NCI-H1105 treated with DMSO at 0.1 percent for 48 hours (cell line): ENCODE results near the gene CACNA2D3.

Source experiments
- DNase-seq: peaks from one replicate; lab custom pipeline; 2025; lab: John Stamatoyannopoulos, UW

The CACNA2D3 gene

DNA sequence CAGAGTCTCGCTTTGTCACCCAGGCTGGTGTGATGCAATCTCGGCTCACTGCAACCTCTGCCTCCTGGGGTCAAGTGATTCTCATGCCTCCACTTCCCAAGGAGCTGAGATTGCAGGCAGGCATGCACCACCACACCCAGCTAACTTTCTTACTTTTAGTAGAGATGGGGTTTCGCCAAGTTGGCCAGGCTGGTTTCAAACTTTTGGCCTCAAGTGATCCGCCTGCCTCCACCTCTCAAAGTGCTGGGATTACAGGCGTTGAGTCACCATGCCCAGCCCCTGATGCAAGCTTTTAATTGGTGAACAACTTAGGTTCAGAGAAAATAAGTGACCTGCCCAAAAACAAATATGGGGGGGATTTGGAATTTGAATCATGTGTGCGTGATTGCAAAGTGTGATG is 559.4 kb downstream of the CACNA2D3 start:
- no peak for DNase-seq

DNA sequence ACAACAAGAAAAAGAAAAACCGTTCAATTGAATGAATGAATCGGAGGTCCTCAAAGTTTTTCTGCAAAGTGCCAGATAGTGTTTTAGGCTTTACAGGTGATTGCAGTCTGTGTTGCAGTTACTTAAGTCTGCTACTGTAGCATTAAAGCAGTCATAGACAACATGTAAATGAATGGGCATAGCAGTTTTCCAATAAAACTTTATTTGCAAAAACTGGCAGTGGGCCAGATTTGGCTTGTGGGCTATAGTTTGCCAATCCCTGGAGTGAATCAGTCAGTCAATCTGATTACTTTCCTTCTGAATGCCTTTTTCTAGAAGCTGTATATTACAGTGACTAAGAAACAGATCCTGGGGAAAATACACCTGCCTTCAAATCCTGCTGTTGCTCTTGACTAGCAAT is 562.9 kb downstream of the CACNA2D3 start:
- no peak for DNase-seq

DNA sequence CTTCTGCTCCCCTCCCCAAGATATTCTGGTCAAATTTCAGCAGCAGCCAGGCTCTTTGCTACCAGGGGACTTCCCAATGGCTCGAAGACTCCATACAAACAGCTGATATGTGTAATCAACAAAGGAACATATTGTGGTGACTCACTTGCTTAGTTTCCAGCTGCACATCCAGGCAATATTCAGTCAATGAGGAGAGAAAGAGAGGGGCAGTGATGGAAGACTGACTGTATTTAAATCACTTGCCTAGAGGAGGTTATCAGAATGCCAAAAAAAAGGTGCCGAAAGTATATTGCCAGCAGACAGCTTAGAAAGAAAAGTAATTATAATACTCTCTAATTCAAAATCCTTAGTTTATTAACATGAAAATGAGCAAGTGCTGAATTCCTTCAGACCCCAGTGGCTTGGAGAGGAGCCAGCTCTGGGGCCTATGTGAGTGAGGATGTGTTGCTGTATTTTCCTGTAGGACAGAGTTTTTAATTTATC is 569.0 kb downstream of the CACNA2D3 start:
- DNase-seq = no peak

DNA sequence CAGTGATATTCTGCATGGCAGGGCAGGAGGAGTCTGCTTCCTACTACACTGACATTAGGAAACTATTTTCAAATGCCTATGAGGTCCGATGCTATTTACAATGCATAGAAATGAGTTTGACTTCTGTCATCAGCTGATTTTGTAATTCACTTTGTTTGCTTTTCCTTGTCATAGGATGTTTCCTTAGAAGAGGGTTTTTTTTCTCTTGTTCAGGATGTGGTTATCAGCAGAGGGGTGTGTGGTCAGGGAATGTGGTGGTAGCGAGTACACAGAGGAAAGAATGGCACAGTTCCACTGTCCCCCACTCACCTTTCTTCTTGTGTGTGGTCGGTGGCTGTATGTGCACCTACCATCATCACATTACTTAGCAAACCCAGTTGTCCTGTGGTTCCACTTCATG is 574.0 kb downstream of the CACNA2D3 start:
- DNase-seq = no peak

DNA sequence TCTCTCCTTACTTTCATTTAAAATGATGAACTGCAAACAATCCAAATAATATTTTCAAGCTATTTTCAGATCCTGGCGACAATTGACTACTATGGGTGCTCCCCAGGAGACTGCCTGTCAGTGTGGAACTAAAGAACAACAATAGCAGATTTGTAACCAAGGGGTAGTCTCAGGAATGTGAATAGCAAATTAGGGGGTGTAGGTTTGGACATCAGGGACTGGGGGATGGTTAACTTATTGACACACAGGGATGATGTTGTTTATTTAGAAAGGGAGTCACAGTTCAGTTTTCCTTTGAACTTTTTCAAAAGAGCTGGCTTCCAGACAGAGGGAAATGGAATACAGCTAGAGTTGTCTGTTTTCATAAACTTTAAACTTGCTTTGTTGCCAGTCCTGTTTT is 575.7 kb downstream of the CACNA2D3 start:
- no peak for DNase-seq

DNA sequence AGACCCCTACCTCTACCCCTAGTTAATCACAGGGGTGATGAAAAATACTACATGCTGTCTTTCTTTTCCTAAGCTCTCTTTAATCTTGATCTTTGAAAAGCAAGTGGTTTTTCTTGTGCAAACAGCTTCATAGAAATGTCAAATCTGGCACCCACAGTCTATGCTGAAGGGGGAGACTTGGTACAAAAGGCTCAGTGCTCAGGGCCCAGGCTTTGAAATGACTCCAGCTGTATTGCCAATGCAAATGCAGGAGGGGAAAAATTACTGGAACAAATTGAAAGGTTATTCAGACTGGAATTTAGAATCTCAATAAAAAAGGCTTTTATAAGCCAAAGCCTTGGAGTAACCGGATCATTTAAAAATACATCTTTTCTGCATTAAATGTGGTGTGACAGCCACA is 581.6 kb downstream of the CACNA2D3 start:
- no peak for DNase-seq

DNA sequence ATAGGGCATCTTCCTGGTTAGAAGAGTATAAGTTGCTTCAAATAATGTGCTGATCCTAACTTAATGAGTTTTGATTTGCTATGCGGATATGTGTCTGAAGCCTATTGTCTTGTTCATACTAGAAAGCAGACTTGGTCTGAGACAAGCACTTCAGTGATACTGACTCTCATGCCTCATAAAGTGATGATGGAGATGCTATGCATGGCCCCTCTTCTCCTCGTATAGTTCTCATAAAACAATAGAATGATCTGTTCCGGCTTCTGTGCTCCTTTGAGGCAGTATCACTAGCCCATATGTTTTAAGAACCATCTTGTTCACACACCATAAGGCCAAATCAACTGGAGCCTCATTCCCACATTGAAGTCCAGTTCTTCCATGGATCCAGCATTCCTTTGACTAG is 583.4 kb downstream of the CACNA2D3 start:
- DNase-seq = no peak

DNA sequence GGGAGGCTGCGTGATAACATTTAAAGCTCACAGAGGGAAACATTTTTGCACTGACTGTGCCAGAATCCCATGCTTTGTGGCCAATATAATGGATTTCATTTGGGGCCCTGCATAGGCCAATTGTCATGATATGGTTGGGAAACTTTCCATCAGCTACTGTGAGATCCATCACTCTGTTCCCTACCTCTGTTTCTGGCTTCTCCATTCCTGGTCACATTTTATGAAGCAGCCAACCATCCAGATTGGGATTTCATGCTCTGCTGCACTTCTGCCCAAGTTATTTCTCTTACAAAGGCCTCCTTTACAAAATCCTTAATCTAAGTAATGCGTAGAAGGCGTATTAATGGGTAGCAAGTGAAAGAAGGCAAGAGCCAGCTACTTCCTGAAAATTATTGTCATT is 584.4 kb downstream of the CACNA2D3 start:
- no peak for DNase-seq

DNA sequence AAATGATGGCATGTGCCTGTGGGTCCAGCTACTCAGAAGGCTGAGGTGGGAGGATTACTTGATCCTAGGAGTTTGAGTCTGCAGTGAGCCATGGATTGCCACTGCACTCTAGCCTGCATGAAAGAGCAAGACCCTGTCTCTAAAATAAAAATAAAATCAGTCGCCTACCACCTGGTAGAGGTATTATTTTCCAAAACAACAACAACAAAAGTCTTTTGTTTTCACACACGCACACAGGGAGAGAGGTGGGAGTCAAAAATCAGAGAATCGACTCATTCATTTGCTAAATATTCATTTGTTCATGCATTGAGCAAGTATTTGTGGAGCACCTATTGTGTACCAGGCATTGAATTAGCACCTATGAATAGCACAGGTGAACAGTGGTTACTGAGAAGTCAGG is 587.4 kb downstream of the CACNA2D3 start:
- DNase-seq = no peak

DNA sequence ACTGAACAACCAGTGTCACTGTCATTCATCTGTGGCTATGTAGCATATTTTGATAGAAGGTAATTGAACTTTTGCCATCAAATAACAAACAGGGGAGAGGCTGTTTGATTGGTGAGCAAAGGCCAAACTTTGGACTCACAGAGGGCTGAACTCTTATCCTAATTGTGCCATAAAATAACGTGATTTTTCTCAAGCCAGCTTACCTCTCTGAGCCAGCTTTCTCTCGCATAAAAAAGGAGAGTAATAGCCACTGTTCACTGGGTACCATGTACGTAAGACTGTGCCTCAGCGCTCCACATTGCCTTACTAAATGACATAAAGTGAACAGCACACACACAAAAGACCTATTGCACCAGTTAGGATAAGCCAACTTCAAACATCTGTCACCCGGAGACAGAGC is 588.6 kb downstream of the CACNA2D3 start:
- DNase-seq = no peak

DNA sequence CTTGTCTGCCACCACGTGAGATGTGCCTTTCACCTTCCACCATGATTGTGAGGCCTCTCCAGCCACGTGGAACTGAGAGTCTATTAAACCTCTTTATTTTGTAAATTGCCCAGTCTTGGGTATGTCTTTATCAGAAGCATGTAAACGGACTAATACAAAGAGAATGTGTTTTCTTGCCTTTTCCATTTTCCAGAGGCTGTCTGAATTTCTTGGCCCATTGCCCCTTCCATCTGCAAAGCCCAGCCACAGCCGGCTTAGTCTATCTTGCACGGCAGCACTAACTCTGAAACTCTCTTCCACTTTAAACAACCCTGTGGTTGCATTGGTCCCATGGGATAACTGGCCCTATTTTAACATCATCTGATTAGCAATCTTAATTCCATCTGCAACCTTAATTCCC is 590.2 kb downstream of the CACNA2D3 start:
- no peak for DNase-seq

DNA sequence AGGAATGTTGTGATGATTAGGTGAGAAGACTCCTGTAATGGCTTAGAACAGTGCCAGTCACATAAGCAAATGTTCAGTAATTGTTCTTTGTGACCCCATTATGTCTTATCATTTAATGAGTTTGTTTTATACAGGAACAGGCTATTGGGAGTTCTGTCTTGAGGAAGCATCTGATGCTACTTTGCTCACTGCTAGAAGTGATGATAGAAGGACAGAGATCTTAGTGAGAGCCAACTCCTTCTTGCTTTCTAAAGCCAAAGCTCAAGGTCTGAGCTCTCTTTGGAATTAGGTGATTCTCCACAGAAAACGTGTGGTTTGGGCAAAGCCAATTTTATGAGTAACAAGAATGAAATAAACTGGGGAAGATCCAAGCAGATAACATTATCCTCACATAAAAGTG is 590.7 kb downstream of the CACNA2D3 start:
- no peak for DNase-seq

DNA sequence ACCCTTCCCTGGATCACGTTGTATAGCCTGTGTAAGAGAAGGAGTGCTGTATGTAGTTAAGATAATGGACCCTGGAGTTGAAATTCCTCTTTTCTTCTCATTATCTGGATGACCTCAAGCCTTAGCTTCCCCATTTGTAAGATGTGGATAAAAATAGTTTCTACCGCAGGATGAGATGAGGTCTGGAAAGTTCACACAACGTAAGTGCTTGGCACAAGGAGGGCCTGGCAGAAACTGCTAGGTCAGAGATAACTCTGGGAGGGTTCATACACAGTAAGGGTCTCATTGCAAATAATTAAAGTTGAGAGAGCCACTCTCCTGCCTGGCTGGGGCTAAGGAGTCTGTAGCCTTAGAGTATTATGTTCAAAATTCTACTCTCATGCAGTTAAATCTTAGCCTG is 591.1 kb downstream of the CACNA2D3 start:
- no peak for DNase-seq

DNA sequence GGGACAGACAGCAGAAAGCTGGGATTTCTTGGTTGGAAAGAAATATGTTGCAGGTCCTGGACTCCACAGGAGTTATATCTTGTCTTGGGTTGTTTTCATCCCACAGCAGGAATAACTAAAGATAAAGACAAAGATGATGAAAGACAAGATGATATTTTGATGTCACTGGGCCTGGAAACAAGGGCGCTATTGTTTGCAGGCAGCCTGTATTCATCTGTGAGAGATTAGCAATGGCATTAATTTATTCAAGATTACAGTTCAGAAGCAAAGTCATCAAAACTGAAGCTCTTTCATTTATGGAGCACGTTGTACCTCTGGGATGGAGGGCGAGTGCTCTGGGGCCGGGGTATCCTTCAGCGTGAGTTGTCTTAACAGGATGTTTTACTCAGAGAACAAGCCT is 591.7 kb downstream of the CACNA2D3 start:
- DNase-seq = no peak

DNA sequence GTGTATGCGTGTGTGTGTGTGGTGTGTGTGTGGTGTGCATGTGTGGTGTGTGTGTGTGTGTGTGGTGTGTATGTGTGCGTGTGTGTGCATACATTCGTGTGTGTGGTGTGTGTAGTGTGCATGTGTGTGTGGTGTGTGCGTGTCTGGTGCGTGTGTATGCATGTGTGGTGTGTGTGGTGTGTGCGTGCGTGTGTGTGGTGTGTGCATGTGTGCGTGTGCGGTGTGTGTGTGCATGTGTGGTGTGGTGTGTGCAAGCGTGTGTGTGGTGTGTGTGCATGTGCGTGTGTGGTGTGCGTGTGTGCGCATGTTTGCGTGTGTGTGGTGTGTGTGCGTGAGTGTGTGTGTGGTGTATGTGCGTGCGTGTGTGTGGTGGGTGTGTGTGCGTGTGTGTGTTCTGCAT is 595.2 kb downstream of the CACNA2D3 start:
- no peak for DNase-seq

DNA sequence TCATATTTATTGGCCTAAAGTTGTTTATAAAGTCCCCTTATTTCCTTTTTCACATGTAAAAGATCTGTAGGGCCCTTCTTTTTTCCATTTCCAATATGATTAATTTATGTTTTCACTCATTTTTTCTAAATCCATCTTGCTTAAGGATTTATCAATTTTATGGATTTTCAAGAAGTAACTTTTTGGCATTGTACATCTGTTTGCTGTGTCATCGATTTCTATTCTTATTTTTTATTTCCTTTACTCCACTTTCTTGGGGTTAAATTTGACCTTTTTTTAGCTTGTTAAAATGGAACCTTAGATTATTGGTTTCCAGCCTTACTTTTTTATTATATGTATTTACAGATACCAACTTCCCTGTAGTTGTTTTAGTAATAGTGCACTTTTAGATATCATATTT is 597.6 kb downstream of the CACNA2D3 start:
- DNase-seq = no peak

DNA sequence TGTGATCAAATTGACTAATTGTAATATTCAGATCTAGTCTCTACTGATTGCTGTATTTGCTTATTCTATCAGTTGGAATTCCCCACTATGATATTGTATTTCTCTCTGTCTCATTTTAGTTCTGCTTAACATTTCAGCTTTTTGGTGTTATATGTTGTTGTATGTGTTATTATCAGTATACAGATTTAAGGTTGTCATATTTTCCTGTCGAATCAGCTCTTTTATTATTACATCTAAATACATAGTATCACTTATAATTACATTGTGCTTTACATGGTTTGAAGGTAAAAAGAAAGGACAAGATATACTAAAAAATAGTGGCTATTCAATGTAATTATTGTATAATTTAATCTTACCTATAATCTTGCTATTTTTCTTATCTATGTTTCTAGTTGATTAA is 598.3 kb downstream of the CACNA2D3 start:
- DNase-seq = no peak

DNA sequence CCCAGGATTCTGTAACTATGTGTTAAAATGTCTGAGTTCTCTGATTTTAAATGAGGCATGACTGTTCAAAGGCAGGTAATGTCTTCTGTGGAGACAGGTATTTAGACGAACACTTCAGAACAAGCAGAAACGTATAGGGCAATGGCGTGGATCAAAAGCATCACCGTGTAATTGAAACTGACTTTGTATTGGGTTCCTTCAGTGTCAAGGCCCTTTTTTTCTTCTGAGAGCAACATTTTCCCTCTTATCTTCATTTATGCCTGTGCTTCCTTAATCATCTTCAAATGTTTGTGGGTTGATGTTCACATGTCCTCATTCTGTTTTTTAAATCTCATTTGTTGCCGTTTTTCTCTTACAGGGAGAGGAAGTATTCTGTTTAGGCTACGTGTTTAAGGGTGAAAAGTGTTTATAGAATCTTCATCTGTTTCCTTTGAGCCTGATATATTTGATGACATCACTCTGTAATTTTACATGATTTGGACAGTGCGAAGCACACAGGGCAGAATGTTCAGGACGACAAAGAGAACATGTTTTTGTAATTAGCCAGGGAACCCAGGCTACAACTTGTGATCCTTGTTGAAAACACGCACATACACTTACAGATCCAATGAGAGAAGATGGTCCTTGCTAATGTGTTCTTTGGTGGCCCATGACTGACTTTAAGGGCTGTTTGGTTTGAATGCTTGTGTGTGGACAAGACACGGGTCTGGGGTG is 609.5 kb downstream of the CACNA2D3 start:
- DNase-seq = no peak

DNA sequence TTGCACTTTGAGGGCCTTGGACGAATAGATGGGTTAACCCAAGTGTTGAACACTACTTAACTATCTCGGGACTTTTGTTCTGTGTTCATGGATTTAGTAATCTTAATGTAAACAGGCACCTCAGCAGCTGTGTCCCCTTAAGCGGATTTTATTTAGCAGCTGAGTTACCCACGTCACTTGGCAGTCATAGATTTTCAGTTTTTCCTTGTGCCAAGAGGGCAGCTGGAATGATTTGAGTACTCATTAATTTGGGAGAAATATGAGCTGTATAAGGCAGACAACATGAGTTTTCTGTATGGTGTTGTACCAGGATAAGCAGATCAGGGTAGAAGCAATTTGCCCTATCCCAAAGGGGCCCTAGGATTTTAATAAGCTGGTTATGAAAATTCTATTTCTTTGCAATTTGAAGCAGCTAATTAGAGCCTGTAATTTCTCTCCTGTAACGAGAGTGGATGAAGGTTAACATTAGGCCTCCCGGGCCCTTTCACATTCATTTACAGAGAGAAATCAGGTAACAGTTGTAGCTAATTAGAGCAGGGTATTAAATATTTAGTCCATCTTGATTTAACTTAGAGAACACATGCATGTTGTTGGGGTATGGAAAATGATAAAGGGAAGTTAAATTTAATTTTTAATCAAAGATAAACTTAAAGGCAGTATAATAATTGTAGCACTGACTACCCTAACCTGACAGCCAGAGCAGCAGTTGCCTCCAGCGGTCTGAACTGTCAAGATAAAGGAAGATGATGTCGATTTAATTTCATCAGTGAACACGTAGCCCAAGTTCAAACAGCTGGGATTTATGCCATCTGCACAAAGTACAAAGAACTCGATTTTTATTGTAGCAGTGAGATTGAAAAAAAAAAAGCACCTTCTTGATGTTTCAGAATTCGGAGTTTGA is 611.0 kb downstream of the CACNA2D3 start:
- peak; percentile 73 for DNase-seq

DNA sequence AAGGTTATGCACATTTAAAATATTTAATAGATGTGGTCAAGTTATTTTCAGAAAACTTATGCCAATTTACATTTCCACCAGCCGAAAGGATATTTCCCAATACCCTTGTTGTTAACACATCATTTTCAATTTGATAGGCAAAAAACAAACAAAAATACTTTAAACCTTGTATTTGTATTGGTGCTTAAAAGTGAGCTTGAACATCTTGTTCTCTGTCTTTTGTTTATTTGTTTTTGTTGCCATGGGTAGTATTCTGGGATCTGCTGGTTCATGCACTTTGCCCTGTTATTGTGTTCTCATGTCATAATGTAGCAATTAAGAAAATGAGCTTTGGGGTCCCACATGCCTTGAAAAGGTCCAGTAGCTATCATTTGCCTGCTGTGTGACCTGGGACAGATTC is 614.1 kb downstream of the CACNA2D3 start:
- DNase-seq = no peak

DNA sequence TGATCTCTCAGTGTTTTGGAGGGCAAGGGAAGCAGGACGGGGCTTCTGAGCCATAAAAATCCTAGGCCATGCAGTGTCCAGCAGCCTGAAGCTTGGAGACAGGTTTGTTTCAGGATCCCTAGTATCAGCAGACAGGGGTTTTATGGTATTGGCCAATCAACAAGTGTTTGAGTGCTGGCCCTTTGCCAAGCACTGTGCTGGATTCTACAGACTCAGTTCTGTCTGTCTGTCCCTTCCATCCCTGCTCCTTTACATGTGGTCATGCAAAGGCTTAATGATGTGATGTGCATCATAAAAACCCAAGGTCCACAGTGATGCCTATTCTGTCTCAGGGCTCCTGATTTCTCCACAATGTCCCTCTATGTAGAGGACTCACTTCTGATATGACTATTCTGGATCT is 621.4 kb downstream of the CACNA2D3 start:
- DNase-seq = no peak

DNA sequence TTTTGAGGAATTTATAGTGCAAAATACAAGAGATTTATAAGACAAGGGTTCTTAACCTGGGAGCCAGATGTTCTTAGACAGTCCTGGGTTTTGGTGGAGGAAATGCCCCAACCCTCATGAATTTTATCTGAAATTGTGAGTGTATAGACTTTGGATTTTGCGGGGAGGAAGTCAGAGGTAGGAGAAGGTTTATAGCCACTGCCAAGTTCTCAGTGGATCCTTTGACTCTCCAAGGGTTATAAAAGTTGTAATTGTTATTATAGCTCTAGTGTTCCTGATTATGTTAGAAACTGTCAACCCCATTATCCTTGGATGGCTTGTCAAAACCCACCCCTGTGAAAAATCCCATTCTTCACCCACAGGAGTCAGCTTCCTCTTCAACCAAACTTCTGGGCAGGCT is 621.9 kb downstream of the CACNA2D3 start:
- DNase-seq = no peak

DNA sequence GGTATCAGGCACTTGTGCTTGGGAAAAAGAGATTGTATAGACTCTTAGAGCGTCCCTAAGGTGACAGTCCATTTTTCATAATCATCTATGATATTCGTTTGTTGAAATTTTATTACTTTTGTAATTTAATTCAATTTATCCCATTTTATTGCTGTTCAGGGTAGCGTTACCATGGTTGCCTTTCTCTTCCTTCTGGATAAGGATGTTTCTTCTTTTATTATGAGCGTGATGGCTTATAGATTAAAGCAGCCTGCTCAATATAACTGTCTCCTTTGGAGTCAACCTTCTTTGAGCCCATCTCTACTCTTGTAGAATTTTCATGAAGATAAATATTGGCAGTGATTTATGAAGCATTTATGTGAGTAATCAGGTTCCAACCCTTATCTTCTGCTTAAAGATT is 623.5 kb downstream of the CACNA2D3 start:
- no peak for DNase-seq
